ENCODE results near the gene MAPRE2. TPM values are rescaled to one million over a fixed set of nuclear protein-coding genes. Genes with fewer than 3 reads are reported as not detected.

The MAPRE2 gene
- total RNA-seq, 1 experiment from 2014 or later = 12.0 TPM

GRCh38 chr18:35060122-35060815 is 19.1 kb downstream of the MAPRE2 start:
- no peak for DNase-seq (ENCODE audit: extremely low read depth, low read depth)

GRCh38 chr18:35061336-35061735 is 20.1 kb downstream of the MAPRE2 start:
- no peak for DNase-seq (ENCODE audit: extremely low read depth, low read depth)

- no peak for DNase-seq (ENCODE audit: extremely low read depth, low read depth)
These were observed 20.6 kb downstream of the MAPRE2 start for GRCh38 chr18:35061804-35062203.

- DNase-seq (ENCODE audit: extremely low read depth, low read depth) = no peak
These were observed 21.2 kb downstream of the MAPRE2 start for GRCh38 chr18:35062408-35062807.

- DNase-seq (ENCODE audit: extremely low read depth, low read depth) = no peak
These were observed 22.9 kb downstream of the MAPRE2 start for GRCh38 chr18:35063875-35064690.

- DNase-seq (ENCODE audit: extremely low read depth, low read depth) = no peak
These were observed 26.2 kb downstream of the MAPRE2 start for GRCh38 chr18:35067454-35067853.

- no peak for DNase-seq (ENCODE audit: extremely low read depth, low read depth)
These were observed 30.6 kb downstream of the MAPRE2 start for GRCh38 chr18:35071819-35072247.

- DNase-seq (ENCODE audit: extremely low read depth, low read depth) = no peak
These were observed 31.4 kb downstream of the MAPRE2 start for GRCh38 chr18:35072616-35073015.

GRCh38 chr18:35073186-35074105 is 32.2 kb downstream of the MAPRE2 start:
- no peak for DNase-seq (ENCODE audit: extremely low read depth, low read depth)

GRCh38 chr18:35074581-35074980 is 33.4 kb downstream of the MAPRE2 start:
- DNase-seq (ENCODE audit: extremely low read depth, low read depth) = no peak

GRCh38 chr18:35075132-35075531 is 33.9 kb downstream of the MAPRE2 start:
- no peak for DNase-seq (ENCODE audit: extremely low read depth, low read depth)

- no peak for DNase-seq (ENCODE audit: extremely low read depth, low read depth)
These were observed 35.1 kb downstream of the MAPRE2 start for GRCh38 chr18:35076135-35076924.

- no peak for DNase-seq (ENCODE audit: extremely low read depth, low read depth)
These were observed 36.7 kb downstream of the MAPRE2 start for GRCh38 chr18:35077937-35078336.

- no peak for DNase-seq (ENCODE audit: extremely low read depth, low read depth)
These were observed 38.8 kb downstream of the MAPRE2 start for GRCh38 chr18:35080058-35080457.

- no peak for DNase-seq (ENCODE audit: extremely low read depth, low read depth)
These were observed 42.0 kb downstream of the MAPRE2 start for GRCh38 chr18:35083174-35083712.

GRCh38 chr18:35084494-35085449 is 43.6 kb downstream of the MAPRE2 start:
- DNase-seq (ENCODE audit: extremely low read depth, low read depth) = no peak

- no peak for DNase-seq (ENCODE audit: extremely low read depth, low read depth)
These were observed 44.5 kb downstream of the MAPRE2 start for GRCh38 chr18:35085450-35086380.

- DNase-seq (ENCODE audit: extremely low read depth, low read depth) = no peak
These were observed 45.5 kb downstream of the MAPRE2 start for GRCh38 chr18:35086704-35087103.

Data from NCI-H460 (cell line).